HG03045 (cell line): ENCODE measurements around the gene MPPED1.

Experiments used
- ATAC-seq: cut with Tn5 transposase; IDR thresholded peaks from one replicate; pipeline ENCODE4 v1.9.1; 2021; ENCODE audit warnings: mild to moderate bottlenecking, moderate library complexity; ENCODE audit not compliant: unreplicated experiment

The MPPED1 gene

GRCh38 chr22:43514476-43515157 lies 102.8 kb downstream of the MPPED1 start:
- ATAC-seq, result no peak

GRCh38 chr22:43515411-43515810 lies 103.6 kb downstream of the MPPED1 start:
- no peak for ATAC-seq

GRCh38 chr22:43515902-43516301 lies 104.1 kb downstream of the MPPED1 start:
- ATAC-seq, result no peak

DNA sequence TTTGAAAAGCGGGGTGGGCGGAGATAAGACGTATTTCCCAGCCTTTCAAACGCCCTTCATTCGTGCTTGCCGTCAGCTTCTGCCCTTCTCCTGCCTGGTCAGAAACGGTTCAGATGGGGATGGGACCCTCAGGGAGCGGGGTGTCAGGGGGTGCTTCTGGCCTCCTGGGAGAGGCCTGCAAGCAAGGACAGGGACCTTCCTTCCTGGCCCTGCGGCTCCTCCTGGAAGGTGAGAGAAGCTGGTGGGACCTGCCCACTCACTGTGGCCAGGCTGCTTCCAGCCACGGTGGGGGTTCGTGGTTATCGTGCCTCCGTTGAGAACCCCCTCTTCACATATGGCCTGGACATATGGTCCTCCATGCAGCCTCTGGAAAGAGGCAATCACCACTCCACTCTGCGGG lies 104.6 kb downstream of the MPPED1 start:
- ATAC-seq, result no peak

GRCh38 chr22:43516996-43517635 lies 105.3 kb downstream of the MPPED1 start:
- no peak for ATAC-seq

DNA sequence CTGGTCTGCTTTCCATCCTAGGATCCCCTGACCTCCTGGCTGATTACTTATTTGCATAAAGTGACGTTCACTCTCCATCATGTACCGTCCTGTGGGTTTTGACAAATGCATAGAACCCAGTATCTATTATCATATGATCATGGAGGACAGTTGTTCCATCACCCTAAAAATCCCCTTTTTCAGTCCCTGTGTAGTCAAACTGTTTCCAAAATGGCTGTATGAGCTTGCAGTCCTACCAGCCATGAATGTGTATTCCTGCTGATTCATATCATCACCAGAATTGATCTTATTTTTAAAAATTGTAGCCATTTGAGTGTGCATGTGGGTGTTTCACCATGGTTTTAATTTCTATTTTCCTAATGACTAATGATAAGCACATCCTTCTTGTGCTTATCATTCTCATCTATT lies 108.8 kb downstream of the MPPED1 start:
- no peak for ATAC-seq

DNA sequence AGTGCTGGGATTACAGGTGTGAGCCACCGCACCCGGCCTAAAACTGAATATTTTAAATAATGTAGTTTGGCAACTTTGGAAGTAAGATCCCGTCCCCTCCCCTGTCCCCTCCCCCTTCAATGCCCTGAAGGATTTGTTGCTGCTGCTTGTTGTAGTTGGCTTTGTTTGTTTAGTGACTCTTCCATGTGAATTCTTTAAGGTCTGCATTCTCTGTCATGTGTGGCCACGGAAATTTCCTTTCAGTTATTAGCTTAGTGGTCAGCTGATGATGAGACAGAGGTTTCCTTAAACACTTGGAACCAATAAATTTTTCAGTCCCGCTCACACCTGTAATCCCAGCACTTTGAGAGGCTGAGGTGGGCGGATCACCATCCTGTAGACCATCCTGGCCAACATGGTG lies 109.9 kb downstream of the MPPED1 start:
- ATAC-seq, result no peak

DNA sequence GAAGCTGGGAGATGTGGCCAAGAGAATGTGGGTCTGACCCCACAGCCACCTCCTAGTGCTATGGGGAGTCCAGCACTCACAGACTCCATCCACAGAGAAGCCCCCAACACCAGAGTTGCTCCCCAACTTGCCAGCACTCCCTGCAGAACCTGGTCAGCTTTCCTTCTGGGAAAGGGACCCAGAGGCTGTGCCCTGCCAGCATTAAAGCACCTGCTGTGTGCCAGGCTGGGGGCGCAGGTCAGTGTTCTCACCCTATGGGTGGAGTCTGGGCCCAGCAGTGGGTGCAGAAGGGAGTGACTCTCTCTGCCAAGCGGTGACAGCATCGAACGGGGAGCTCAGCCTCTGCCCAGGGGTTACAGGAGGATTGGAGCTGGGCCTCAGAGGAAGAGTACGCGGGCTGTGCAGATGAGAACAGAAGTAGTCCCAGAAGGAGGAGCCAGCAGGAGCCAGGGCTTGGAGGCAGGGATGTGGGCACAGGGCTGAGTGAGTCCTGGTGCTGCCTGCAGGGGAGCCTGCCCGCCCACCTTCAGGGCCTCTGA lies 114.4 kb downstream of the MPPED1 start:
- ATAC-seq, result no peak

- no peak for ATAC-seq
Observed at GRCh38 chr22:43526946-43527345, 115.1 kb downstream of the MPPED1 start.

GRCh38 chr22:43528601-43529360 lies 117.0 kb downstream of the MPPED1 start:
- no peak for ATAC-seq

GRCh38 chr22:43529461-43529860 lies 117.6 kb downstream of the MPPED1 start:
- no peak for ATAC-seq

GRCh38 chr22:43529934-43530333 lies 118.1 kb downstream of the MPPED1 start:
- no peak for ATAC-seq

DNA sequence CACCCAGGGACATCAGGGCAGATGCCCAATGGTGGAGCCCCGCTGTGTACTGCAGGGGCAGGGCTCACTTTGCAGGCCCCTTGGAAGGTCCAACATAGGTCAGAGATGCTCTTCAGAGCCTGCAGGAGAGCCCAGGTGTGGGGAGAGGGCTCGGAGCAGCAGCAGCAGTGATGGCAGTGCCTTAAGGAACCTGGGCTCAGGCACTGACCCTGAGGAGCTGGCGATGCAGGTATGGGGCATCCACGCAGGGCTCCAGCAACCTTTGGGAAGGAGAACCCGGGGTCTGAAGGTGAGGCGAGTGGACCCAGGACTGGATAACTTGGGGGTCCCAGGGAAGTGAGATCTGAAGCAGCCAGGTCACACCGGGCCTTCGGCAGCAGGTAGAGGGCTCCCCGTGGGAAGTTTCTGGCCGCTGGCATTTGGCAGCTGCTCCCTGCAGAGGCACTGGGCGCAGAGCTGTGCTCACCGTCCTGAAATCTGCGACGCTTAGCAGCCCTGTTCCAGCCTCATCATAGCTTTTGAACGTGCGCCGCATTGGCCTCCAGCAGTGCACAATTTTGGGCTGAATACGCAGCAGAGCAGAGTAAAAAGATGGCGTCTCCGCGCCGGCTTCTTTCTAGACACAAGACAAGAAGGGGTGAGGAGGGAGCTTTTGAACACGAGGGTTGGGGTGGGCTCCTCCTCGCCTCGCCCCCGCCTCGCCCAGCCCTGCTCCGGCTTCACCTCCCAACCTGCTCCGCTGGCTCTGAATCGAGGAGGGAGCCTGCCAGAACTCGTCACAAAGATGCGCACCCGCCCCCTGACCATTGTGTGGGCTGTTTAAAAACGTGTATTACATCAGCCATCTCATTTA lies 118.8 kb downstream of the MPPED1 start:
- ATAC-seq, result no peak

DNA sequence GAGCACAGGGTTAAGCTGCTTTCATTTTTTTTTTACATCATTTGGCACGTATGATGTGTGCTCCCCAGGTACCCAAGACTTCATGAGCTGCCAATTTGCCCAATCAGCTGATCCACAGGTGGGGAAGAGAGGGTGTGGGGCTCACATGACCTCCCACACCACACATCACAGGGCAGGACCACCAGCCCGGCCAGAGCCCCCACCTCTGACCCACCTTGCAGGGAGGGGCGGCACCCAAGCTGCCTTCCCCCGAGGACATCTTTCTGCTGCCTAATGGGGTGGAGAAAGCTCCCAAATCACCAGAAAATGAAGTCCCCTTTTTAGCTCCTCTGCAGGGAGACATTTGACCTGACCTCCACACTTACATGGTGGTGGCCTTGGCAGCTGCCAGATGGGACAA lies 119.8 kb downstream of the MPPED1 start:
- ATAC-seq, result no peak

DNA sequence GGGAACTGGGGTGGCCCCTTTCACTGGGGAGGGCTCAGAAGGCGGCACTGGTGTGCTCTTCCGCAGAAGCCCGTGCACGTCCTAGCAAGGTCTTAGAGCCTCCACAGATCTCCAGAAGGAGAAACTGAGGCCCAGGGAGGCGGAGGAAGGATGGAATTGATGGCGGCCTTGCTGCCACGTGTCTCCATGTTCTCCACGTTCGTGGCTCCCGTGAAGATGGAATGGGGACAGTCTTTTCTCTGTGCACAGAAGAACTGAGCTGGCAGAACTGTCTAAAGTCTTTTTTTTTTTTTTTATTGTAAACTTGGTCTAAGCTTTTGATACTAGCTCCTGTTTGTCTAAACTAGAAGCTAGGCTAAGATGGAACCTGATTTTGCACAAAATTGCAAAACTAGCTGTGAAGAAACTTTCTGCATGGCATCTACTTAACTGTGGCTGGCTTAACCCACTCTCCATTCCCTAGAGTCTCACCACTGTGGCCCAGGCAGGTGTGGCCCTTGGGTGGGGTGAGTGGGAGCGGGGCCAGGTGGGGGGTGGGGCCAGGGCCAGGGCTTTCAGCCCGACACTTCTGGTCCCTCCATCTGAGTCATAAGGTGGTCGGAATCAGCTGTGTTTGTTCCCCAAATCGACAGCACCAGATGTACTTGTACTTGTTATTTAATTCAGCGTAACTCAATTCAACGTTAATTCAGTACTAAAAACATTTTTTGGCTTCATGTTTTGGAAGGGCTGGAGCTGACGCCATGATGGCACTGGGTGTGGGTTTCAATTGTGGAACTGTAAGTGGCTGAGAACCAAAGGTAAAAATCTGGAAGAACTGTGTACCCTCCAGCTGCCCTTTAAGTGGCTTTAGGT lies 120.7 kb downstream of the MPPED1 start:
- ATAC-seq, result no peak

- no peak for ATAC-seq
Observed at GRCh38 chr22:43533156-43533530, 121.3 kb downstream of the MPPED1 start.

GRCh38 chr22:43533656-43534428 lies 122.0 kb downstream of the MPPED1 start:
- no peak for ATAC-seq

GRCh38 chr22:43534916-43535315 lies 123.1 kb downstream of the MPPED1 start:
- no peak for ATAC-seq

DNA sequence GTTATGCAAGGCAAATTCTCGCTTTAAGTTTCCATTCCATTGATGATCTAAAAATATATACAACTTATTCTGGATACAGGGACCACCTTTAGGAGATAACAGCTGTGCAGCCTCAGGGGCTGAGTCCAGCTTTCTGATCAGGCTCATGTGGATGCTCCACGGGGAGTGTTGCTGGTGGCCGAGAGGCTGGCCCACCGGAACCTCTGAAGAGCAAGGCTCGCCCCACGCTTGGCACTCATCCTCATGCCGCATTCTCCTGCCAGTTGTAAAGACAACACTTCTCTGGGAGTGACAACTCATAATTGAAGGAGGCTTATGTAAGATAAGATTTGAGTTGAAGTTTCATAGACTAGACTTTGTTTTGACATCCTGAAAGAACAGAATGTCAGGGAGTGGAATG lies 123.5 kb downstream of the MPPED1 start:
- no peak for ATAC-seq
